Loucy (cell line): ENCODE data around the gene SYNE2.

Source experiments
- H2AFZ ChIP-seq: fragments of 200-600 bp; sonication (generic); 2 replicates; pipeline ENCODE4 v1.6.0; 2016; ENCODE audit warnings: antibody characterized with exemption, mild to moderate bottlenecking, low read length, moderate library complexity
- H3F3A ChIP-seq: fragments of 200-600 bp; 2 replicates; pipeline ENCODE4 v1.6.0; 2016; ENCODE audit warnings: antibody characterized with exemption, low read depth, mild to moderate bottlenecking
- H3K27me3 ChIP-seq: fragments of 200-600 bp; sonication (generic); 2 replicates; pipeline ENCODE4 v1.6.1; 2014; ENCODE audit warnings: low read length, mild to moderate bottlenecking; ENCODE audit not compliant: insufficient read depth, poor library complexity, severe bottlenecking
- H3K36me3 ChIP-seq: fragments of 200-600 bp; sonication (generic); 2 replicates; pipeline ENCODE4 v1.6.1; 2016; ENCODE audit warnings: low read length; ENCODE audit not compliant: insufficient read depth
- H3K4me1 ChIP-seq: fragments of 200-600 bp; sonication (generic); 2 replicates; pipeline ENCODE4 v1.5.1; 2014; ENCODE audit warnings: low read length, mild to moderate bottlenecking; ENCODE audit not compliant: insufficient read depth, poor library complexity, severe bottlenecking
- H3K4me2 ChIP-seq: fragments of 200-600 bp; sonication (generic); 2 replicates; pipeline ENCODE4 v1.6.0; 2014; ENCODE audit warnings: antibody characterized with exemption, low read length, low read depth, mild to moderate bottlenecking; ENCODE audit not compliant: poor library complexity, severe bottlenecking
- H3K4me3 ChIP-seq: fragments of 200-600 bp; sonication (generic); 2 replicates; pipeline ENCODE4 v1.5.1; 2014; ENCODE audit warnings: low read length, mild to moderate bottlenecking, mixed read lengths; ENCODE audit not compliant: poor library complexity, severe bottlenecking
- H3K79me2 ChIP-seq: fragments of 200-600 bp; sonication (generic); 2 replicates; pipeline ENCODE4 v1.6.1; 2014; ENCODE audit warnings: low read length; ENCODE audit not compliant: insufficient read depth
- H3K9ac ChIP-seq: fragments of 200-600 bp; sonication (generic); 2 replicates; pipeline ENCODE4 v1.6.0; 2014; ENCODE audit warnings: mild to moderate bottlenecking, low read depth, low read length, moderate library complexity; ENCODE audit not compliant: poor library complexity, severe bottlenecking
- H3K9me2 ChIP-seq: fragments of 200-600 bp; sonication (generic); replicated peaks from 2 replicates; pipeline ENCODE4 v1.6.1; 2016; ENCODE audit warnings: low read depth, low read length, mixed read lengths
- H3K9me3 ChIP-seq: fragments of 200-600 bp; sonication (generic); 2 replicates; pipeline ENCODE4 v1.6.1; 2014; ENCODE audit warnings: mild to moderate bottlenecking, antibody characterized with exemption, low read length, low read depth; ENCODE audit not compliant: insufficient read depth
- H4K20me1 ChIP-seq: fragments of 200-600 bp; sonication (generic); 2 replicates; pipeline ENCODE4 v1.6.0; 2014; ENCODE audit warnings: antibody characterized with exemption, low read length, mild to moderate bottlenecking; ENCODE audit not compliant: insufficient read depth, poor library complexity, severe bottlenecking
- CTCF ChIP-seq: fragments of 200-600 bp; sonication (generic); conservative IDR thresholded peaks from 2 replicates; pipeline ENCODE4 v1.5.1; 2014; ENCODE audit warnings: mild to moderate bottlenecking, antibody characterized with exemption, low read length
- EZH2phosphoT487 ChIP-seq: fragments of 200-600 bp; IDR thresholded peaks from 2 replicates; pipeline ENCODE4 v1.6.1; 2018; ENCODE audit warnings: antibody characterized with exemption, mild to moderate bottlenecking, moderate library complexity, borderline replicate concordance

Gene SYNE2

GRCh38 chr14:64147126-64147790 lies 294.5 kb downstream of the SYNE2 start:
- no peak overlapping the region for H3K4me2 ChIP-seq
- TF ChIP-seq CTCF (no peak), EZH2phosphoT487 (no peak)
- no peaks in the 10 kb centered on the region for H3K27me3 ChIP-seq
- no peaks in the 10 kb centered on the region for H3K79me2 ChIP-seq
- no peak overlapping the region for H2AFZ ChIP-seq
- peaks cover 7% of the 10 kb centered on the region for H3K4me1 ChIP-seq
- H4K20me1 ChIP-seq: no peaks in the 10 kb centered on the region
- no peaks in the 10 kb centered on the region for H3K9me3 ChIP-seq
- no peak overlapping the region for H3K9ac ChIP-seq
- no peak overlapping the region for H3K4me3 ChIP-seq
- no peaks in the 10 kb centered on the region for H3K9me2 ChIP-seq
- H3K36me3 ChIP-seq: peaks cover 13% of the 10 kb centered on the region; the same call in 1 of the 2 replicates
- H3F3A ChIP-seq: no peaks in the 10 kb centered on the region

- no peaks in the 10 kb centered on the region for H3K27me3 ChIP-seq
- no peaks in the 10 kb centered on the region for H3F3A ChIP-seq
- no peak overlapping the region for H3K4me3 ChIP-seq
- no peaks in the 10 kb centered on the region for H4K20me1 ChIP-seq
- TF ChIP-seq EZH2phosphoT487: no peak
- no peak for TF ChIP-seq CTCF
- peaks cover 7% of the 10 kb centered on the region; the same call in 1 of the 2 replicates for H3K36me3 ChIP-seq
- H3K79me2 ChIP-seq: no peaks in the 10 kb centered on the region
- H2AFZ ChIP-seq: no peak overlapping the region
- H3K4me2 ChIP-seq: no peak overlapping the region
- H3K9me3 ChIP-seq: no peaks in the 10 kb centered on the region
- no peaks in the 10 kb centered on the region for H3K9me2 ChIP-seq
- no peak overlapping the region for H3K9ac ChIP-seq
- H3K4me1 ChIP-seq: no peaks in the 10 kb centered on the region
Observed at GRCh38 chr14:64149921-64150320, 297.1 kb downstream of the SYNE2 start.

- H3K9ac ChIP-seq: no peak overlapping the region
- no peaks in the 10 kb centered on the region for H3F3A ChIP-seq
- H3K4me2 ChIP-seq: no peak overlapping the region
- H3K36me3 ChIP-seq: peaks cover 6% of the 10 kb centered on the region; the same call in 1 of the 2 replicates
- no peak overlapping the region for H3K4me3 ChIP-seq
- no peak overlapping the region for H2AFZ ChIP-seq
- H3K79me2 ChIP-seq: no peaks in the 10 kb centered on the region
- no peaks in the 10 kb centered on the region for H4K20me1 ChIP-seq
- no peaks in the 10 kb centered on the region for H3K9me3 ChIP-seq
- TF ChIP-seq CTCF (no peak), EZH2phosphoT487 (no peak)
- H3K4me1 ChIP-seq: no peaks in the 10 kb centered on the region
- H3K9me2 ChIP-seq: no peaks in the 10 kb centered on the region
- H3K27me3 ChIP-seq: no peaks in the 10 kb centered on the region
Observed at GRCh38 chr14:64158608-64159007, 305.8 kb downstream of the SYNE2 start.
